ENCODE results near the gene WRAP73. TPM values are rescaled to one million over a fixed set of nuclear protein-coding genes. Genes with fewer than 3 reads are reported as not detected.

WRAP73 gene
- total and polyA plus RNA-seq, 2 experiments from 2014 or later, result 14.7 to 28.8 TPM

DNA sequence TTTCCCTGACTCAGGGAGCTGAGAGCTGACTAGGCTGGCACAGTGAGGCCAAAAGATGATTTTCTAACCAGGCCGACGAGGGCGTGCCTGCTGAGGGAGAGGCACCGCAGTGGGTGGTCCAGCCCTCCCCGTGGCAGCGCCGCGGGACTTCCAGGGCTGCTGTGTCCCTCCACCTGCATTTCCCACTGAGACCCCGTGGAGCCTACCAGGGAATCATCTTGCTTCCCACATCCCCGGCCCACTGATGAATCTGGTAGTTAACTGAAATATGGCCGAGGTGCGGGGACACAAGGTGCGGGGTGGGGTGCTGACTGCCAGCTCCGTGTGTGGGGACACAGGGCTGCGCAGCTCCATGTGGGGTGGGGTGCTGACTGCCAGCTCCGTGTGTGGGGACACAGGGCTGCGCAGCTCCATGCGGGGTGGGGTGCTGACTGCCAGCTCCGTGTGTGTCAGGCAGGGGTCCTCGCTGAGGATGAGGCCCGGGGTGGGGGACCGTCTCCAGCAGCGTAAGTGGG, 10.4 kb downstream of the WRAP73 start:
- TF ChIP-seq, protein P1, sequence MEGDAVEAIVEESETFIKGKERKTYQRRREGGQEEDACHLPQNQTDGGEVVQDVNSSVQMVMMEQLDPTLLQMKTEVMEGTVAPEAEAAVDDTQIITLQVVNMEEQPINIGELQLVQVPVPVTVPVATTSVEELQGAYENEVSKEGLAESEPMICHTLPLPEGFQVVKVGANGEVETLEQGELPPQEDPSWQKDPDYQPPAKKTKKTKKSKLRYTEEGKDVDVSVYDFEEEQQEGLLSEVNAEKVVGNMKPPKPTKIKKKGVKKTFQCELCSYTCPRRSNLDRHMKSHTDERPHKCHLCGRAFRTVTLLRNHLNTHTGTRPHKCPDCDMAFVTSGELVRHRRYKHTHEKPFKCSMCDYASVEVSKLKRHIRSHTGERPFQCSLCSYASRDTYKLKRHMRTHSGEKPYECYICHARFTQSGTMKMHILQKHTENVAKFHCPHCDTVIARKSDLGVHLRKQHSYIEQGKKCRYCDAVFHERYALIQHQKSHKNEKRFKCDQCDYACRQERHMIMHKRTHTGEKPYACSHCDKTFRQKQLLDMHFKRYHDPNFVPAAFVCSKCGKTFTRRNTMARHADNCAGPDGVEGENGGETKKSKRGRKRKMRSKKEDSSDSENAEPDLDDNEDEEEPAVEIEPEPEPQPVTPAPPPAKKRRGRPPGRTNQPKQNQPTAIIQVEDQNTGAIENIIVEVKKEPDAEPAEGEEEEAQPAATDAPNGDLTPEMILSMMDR (IDR thresholded peaks at IDR 0.05; ENCODE audit: poor library complexity), result no peak
- TF ChIP-seq EZH2phosphoT487 (IDR thresholded peaks at IDR 0.05; ENCODE audit: low read depth, severe bottlenecking, unreplicated experiment) (no peak), EZH2 (IDR thresholded peaks at IDR 0.05; ENCODE audit: borderline replicate concordance) (no peak)
- no peak overlapping the region for H3K4me3 ChIP-seq
- H3K36me3 ChIP-seq (replicated peaks; ENCODE audit: insufficient read depth, low read depth), result no peaks in the 10 kb centered on the region
- no peak overlapping the region for H3K27ac ChIP-seq
- no peaks in the 10 kb centered on the region for H3K4me1 ChIP-seq (ENCODE audit: insufficient read depth)
- no peak for DNase-seq (ENCODE audit: low spot score)
- H3K9me3 ChIP-seq (ENCODE audit: low read depth), result no peaks in the 10 kb centered on the region
- H3K79me2 ChIP-seq, result no peaks in the 10 kb centered on the region
- no peak overlapping the region for H2AFZ ChIP-seq
- no peak overlapping the region for H3K4me2 ChIP-seq
- 97% methylated on average over 22 of the region's 23 CpGs for WGBS (ENCODE audit: low lambda C conversion rate, missing lambda C conversion rate)
- H3K9me2 ChIP-seq (replicated peaks; ENCODE audit: insufficient read depth), result no peaks in the 10 kb centered on the region
- H3K27me3 ChIP-seq, result no peaks in the 10 kb centered on the region
- no peaks in the 10 kb centered on the region for H4K20me1 ChIP-seq (ENCODE audit: insufficient read depth, poor library complexity, severe bottlenecking)

DNA sequence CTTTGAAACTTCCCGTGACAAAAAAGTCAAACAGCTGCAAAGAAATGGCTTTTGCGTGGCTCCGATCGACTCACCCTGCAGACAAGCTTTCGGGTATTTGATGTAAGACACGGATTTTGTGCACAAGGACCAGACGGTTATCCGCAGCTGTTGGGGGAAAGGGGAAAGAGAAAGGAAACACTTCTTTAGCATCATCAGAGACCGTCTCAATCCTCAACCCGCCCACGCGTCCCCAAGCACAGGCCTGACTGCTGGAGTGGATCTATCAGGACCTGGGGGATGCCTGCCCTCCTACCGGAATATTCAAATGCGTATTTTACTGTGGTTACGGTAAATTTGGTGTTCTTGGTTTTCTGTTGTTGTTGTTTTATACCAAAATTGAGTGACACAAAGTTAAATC, 11.2 kb downstream of the WRAP73 start:
- H2AFZ ChIP-seq, result no peak overlapping the region
- H3K36me3 ChIP-seq (replicated peaks; ENCODE audit: insufficient read depth, low read depth), result no peaks in the 10 kb centered on the region
- WGBS (ENCODE audit: low lambda C conversion rate, missing lambda C conversion rate), result 93% methylated on average over 15 of the region's 15 CpGs

DNA sequence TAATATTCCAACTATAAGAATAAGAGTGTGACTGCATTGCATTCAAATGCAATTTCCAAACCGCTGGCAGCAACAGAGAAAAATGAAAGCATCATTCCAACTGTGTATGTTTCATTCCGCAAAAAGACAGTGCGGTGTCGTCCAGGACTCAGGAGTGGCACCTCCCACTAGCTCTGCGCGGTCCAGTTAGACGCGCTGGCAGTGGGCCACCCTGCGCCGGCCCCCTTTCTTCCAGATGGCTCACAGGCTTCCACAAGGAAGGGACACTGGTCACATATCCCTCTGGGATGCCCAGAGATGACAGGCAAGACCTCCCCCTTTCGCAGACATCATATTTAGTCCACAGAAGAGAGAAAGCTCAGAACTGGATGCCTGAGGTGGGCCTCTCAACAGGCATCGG, 11.9 kb downstream of the WRAP73 start:
- Histone ChIP-seq H3K79me2 (no peaks in the 10 kb centered on the region), H2AFZ (no peak overlapping the region), H3K27ac (no peak overlapping the region), H4K20me1 (ENCODE audit: insufficient read depth, poor library complexity, severe bottlenecking) (no peaks in the 10 kb centered on the region), H3K9me3 (ENCODE audit: low read depth) (no peaks in the 10 kb centered on the region), H3K4me3 (no peak overlapping the region), H3K27me3 (no peaks in the 10 kb centered on the region), H3K36me3 (replicated peaks; ENCODE audit: insufficient read depth, low read depth) (no peaks in the 10 kb centered on the region), H3K4me1 (ENCODE audit: insufficient read depth) (no peaks in the 10 kb centered on the region), H3K9me2 (replicated peaks; ENCODE audit: insufficient read depth) (no peaks in the 10 kb centered on the region), H3K4me2 (no peak overlapping the region)
- TF ChIP-seq, protein P1 (IDR thresholded peaks at IDR 0.05; ENCODE audit: poor library complexity), result no peak
- TF ChIP-seq EZH2phosphoT487 (IDR thresholded peaks at IDR 0.05; ENCODE audit: low read depth, severe bottlenecking, unreplicated experiment) (no peak), EZH2 (IDR thresholded peaks at IDR 0.05; ENCODE audit: borderline replicate concordance) (no peak)
- DNase-seq (ENCODE audit: low spot score), result no peak
- WGBS (ENCODE audit: low lambda C conversion rate, missing lambda C conversion rate), result 89% methylated on average over 12 of the region's 12 CpGs

More for the DNA sequence above, 11.2 kb downstream of the WRAP73 start:
- H4K20me1 ChIP-seq (ENCODE audit: insufficient read depth, poor library complexity, severe bottlenecking), result no peaks in the 10 kb centered on the region
- no peaks in the 10 kb centered on the region for H3K27me3 ChIP-seq
- TF ChIP-seq EZH2phosphoT487 (IDR thresholded peaks at IDR 0.05; ENCODE audit: low read depth, severe bottlenecking, unreplicated experiment), result no peak
- TF ChIP-seq, protein P1 (IDR thresholded peaks at IDR 0.05; ENCODE audit: poor library complexity), result no peak
- no peak for TF ChIP-seq EZH2 (IDR thresholded peaks at IDR 0.05; ENCODE audit: borderline replicate concordance)
- H3K9me2 ChIP-seq (replicated peaks; ENCODE audit: insufficient read depth), result no peaks in the 10 kb centered on the region
- H3K27ac ChIP-seq, result no peak overlapping the region
- no peaks in the 10 kb centered on the region for H3K4me1 ChIP-seq (ENCODE audit: insufficient read depth)
- H3K4me3 ChIP-seq, result no peak overlapping the region
- H3K79me2 ChIP-seq, result no peaks in the 10 kb centered on the region
- H3K9me3 ChIP-seq (ENCODE audit: low read depth), result no peaks in the 10 kb centered on the region
- DNase-seq (ENCODE audit: low spot score), result no peak
- H3K4me2 ChIP-seq, result no peak overlapping the region
